ENCODE data around the gene SFT2D3.

DNA sequence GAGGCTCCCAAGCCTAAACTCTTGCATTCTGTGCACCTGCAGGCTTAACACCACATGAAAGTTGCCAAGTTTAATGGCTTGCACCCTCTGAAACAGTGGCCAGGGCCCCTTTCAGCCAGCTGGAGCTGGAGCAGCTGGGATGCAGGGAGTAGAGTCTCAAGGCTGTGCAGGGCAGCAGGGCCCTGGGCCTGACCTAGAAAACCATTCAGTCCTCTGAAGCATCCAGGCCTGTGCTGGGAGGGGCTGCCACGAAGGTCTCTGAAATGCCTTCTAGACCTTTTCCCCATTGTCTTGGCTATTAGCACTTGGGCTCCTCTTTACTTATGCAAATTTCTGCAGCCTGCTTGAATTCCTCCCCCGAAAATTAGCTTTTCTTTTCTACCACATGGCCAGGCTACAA, 10.6 kb upstream of the SFT2D3 start:
- TF ChIP-seq, protein P1, sequence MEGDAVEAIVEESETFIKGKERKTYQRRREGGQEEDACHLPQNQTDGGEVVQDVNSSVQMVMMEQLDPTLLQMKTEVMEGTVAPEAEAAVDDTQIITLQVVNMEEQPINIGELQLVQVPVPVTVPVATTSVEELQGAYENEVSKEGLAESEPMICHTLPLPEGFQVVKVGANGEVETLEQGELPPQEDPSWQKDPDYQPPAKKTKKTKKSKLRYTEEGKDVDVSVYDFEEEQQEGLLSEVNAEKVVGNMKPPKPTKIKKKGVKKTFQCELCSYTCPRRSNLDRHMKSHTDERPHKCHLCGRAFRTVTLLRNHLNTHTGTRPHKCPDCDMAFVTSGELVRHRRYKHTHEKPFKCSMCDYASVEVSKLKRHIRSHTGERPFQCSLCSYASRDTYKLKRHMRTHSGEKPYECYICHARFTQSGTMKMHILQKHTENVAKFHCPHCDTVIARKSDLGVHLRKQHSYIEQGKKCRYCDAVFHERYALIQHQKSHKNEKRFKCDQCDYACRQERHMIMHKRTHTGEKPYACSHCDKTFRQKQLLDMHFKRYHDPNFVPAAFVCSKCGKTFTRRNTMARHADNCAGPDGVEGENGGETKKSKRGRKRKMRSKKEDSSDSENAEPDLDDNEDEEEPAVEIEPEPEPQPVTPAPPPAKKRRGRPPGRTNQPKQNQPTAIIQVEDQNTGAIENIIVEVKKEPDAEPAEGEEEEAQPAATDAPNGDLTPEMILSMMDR (IDR thresholded peaks at IDR 0.05; ENCODE audit: low read depth, low read length, missing input control), result no peak
- no peak for TF ChIP-seq YY1 (IDR thresholded peaks at IDR 0.05)
- TF ChIP-seq, protein P2, sequence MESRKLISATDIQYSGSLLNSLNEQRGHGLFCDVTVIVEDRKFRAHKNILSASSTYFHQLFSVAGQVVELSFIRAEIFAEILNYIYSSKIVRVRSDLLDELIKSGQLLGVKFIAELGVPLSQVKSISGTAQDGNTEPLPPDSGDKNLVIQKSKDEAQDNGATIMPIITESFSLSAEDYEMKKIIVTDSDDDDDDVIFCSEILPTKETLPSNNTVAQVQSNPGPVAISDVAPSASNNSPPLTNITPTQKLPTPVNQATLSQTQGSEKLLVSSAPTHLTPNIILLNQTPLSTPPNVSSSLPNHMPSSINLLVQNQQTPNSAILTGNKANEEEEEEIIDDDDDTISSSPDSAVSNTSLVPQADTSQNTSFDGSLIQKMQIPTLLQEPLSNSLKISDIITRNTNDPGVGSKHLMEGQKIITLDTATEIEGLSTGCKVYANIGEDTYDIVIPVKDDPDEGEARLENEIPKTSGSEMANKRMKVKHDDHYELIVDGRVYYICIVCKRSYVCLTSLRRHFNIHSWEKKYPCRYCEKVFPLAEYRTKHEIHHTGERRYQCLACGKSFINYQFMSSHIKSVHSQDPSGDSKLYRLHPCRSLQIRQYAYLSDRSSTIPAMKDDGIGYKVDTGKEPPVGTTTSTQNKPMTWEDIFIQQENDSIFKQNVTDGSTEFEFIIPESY (IDR thresholded peaks at IDR 0.05), result no peak
- TF ChIP-seq, protein P3, sequence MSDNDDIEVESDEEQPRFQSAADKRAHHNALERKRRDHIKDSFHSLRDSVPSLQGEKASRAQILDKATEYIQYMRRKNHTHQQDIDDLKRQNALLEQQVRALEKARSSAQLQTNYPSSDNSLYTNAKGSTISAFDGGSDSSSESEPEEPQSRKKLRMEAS (IDR thresholded peaks at IDR 0.05), result no peak
- TF ChIP-seq TAF1 (conservative IDR thresholded peaks at IDR 0.05), result no peak
- TF ChIP-seq JUND (IDR thresholded peaks at IDR 0.05), result no peak
- TF ChIP-seq, protein P4, sequence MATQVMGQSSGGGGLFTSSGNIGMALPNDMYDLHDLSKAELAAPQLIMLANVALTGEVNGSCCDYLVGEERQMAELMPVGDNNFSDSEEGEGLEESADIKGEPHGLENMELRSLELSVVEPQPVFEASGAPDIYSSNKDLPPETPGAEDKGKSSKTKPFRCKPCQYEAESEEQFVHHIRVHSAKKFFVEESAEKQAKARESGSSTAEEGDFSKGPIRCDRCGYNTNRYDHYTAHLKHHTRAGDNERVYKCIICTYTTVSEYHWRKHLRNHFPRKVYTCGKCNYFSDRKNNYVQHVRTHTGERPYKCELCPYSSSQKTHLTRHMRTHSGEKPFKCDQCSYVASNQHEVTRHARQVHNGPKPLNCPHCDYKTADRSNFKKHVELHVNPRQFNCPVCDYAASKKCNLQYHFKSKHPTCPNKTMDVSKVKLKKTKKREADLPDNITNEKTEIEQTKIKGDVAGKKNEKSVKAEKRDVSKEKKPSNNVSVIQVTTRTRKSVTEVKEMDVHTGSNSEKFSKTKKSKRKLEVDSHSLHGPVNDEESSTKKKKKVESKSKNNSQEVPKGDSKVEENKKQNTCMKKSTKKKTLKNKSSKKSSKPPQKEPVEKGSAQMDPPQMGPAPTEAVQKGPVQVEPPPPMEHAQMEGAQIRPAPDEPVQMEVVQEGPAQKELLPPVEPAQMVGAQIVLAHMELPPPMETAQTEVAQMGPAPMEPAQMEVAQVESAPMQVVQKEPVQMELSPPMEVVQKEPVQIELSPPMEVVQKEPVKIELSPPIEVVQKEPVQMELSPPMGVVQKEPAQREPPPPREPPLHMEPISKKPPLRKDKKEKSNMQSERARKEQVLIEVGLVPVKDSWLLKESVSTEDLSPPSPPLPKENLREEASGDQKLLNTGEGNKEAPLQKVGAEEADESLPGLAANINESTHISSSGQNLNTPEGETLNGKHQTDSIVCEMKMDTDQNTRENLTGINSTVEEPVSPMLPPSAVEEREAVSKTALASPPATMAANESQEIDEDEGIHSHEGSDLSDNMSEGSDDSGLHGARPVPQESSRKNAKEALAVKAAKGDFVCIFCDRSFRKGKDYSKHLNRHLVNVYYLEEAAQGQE (IDR thresholded peaks at IDR 0.05), result no peak
- no peak for TF ChIP-seq FOXA1 (IDR thresholded peaks at IDR 0.05)
- TF ChIP-seq SP1 (IDR thresholded peaks at IDR 0.05), result no peak
- no peak for TF ChIP-seq EGR1 (IDR thresholded peaks at IDR 0.05; ENCODE audit: low read depth in 2 of 2)
- TF ChIP-seq RXRA (IDR thresholded peaks at IDR 0.05), result no peak
- TF ChIP-seq RAD21 (IDR thresholded peaks at IDR 0.05), result no peak
- TF ChIP-seq, protein P5, sequence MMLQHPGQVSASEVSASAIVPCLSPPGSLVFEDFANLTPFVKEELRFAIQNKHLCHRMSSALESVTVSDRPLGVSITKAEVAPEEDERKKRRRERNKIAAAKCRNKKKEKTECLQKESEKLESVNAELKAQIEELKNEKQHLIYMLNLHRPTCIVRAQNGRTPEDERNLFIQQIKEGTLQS (IDR thresholded peaks at IDR 0.05), result no peak
